GM12872 (cell line): ENCODE results near the gene ANXA10.

Experiments used
- CTCF ChIP-seq: IDR thresholded peaks from 3 replicates; pipeline ENCODE4 v1.5.1; 2011; ENCODE audit warnings: low read depth, mild to moderate bottlenecking, low read length, moderate library complexity; ENCODE audit not compliant: insufficient read depth

ANXA10 gene

GRCh38 chr4:168129802-168130201 lies 37.5 kb downstream of the ANXA10 start:
- no peak for TF ChIP-seq CTCF

- TF ChIP-seq CTCF = no peak
Measured at GRCh38 chr4:168131196-168131595, 38.9 kb downstream of the ANXA10 start.

- TF ChIP-seq CTCF = no peak
Measured at GRCh38 chr4:168134651-168135050, 42.3 kb downstream of the ANXA10 start.

- no peak for TF ChIP-seq CTCF
Measured at GRCh38 chr4:168138143-168138542, 45.8 kb downstream of the ANXA10 start.

- TF ChIP-seq CTCF = no peak
Measured at GRCh38 chr4:168139336-168139735, 47.0 kb downstream of the ANXA10 start.

GRCh38 chr4:168141733-168142132 lies 49.4 kb downstream of the ANXA10 start:
- no peak for TF ChIP-seq CTCF

GRCh38 chr4:168143601-168144000 lies 51.3 kb downstream of the ANXA10 start:
- no peak for TF ChIP-seq CTCF
